WTC11 (cell line): ENCODE results near the gene TRPC1.

ENCODE experiments used
- NR1H2 ChIP-seq: sonication (generic); formaldehyde crosslinking; IDR thresholded peaks from 2 replicates; pipeline ENCODE4 v1.9.0; 2021; ENCODE audit warnings: mild to moderate bottlenecking, moderate library complexity, missing genetic modification reagents
- SP1 ChIP-seq: sonication (generic); formaldehyde crosslinking; conservative IDR thresholded peaks from 2 replicates; pipeline ENCODE4 v1.8.1; 2022; ENCODE audit warnings: missing genetic modification reagents
- TF ChIP-seq, protein P1 (sequence below): fragments of 200-600 bp; IDR thresholded peaks from 2 replicates; pipeline ENCODE4 v1.8.0; 2022; ENCODE audit warnings: antibody characterized with exemption
- TF ChIP-seq, protein P2 (sequence below): sonication (generic); formaldehyde crosslinking; IDR thresholded peaks from 2 replicates; pipeline ENCODE4 v1.8.1; 2023; ENCODE audit warnings: mild to moderate bottlenecking, missing genetic modification reagents
- TF ChIP-seq, protein P3 (sequence below): sonication (generic); formaldehyde crosslinking; IDR thresholded peaks from 2 replicates; pipeline ENCODE4 v1.8.1; 2022; ENCODE audit warnings: mild to moderate bottlenecking, missing genetic modification reagents, moderate library complexity, borderline replicate concordance
- TF ChIP-seq, protein P4 (sequence below): sonication (generic); formaldehyde crosslinking; IDR thresholded peaks from 2 replicates; pipeline ENCODE4 v1.8.0; 2022; ENCODE audit warnings: mild to moderate bottlenecking, missing genetic modification reagents

DNA sequence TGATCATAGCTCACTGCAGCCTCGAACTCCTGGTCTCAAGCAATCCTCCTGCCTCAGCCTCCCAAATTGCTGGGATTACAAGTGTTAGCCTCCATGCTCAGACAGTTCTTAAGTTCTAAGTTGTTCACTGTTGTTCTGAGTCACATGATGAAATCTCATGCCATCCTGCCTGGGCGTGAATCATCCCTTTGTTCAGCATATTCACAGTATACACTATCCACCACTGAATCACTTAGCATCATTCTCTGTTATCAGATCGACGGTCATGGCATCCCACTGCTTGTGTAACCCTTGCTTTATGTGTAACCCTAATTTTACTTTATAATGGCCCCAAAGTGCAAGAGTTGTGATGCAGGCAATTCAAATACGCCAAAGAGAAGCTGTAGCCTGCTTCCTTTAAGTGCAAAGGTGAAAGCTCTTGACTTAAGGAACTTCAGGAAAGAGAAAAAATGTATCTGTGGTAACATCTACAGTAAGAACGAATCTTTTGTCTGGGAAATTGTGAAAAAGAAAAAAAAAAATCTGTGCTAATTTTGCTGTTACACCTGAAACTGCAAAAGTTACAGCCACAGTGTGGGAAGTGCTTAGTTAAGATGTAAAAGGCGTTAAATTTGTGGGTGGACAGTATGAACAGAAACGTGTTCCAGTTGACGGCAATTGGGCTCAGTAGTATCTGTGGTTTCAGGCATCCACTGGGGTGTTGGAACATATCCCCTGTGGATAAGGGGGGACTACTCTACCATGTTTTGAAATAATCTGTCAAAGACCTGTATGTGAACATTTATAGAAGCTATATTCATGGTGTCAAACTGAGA is 84.5 kb downstream of the TRPC1 start:
- TF ChIP-seq, protein P1, sequence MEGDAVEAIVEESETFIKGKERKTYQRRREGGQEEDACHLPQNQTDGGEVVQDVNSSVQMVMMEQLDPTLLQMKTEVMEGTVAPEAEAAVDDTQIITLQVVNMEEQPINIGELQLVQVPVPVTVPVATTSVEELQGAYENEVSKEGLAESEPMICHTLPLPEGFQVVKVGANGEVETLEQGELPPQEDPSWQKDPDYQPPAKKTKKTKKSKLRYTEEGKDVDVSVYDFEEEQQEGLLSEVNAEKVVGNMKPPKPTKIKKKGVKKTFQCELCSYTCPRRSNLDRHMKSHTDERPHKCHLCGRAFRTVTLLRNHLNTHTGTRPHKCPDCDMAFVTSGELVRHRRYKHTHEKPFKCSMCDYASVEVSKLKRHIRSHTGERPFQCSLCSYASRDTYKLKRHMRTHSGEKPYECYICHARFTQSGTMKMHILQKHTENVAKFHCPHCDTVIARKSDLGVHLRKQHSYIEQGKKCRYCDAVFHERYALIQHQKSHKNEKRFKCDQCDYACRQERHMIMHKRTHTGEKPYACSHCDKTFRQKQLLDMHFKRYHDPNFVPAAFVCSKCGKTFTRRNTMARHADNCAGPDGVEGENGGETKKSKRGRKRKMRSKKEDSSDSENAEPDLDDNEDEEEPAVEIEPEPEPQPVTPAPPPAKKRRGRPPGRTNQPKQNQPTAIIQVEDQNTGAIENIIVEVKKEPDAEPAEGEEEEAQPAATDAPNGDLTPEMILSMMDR, result no peak
- TF ChIP-seq, protein P2, sequence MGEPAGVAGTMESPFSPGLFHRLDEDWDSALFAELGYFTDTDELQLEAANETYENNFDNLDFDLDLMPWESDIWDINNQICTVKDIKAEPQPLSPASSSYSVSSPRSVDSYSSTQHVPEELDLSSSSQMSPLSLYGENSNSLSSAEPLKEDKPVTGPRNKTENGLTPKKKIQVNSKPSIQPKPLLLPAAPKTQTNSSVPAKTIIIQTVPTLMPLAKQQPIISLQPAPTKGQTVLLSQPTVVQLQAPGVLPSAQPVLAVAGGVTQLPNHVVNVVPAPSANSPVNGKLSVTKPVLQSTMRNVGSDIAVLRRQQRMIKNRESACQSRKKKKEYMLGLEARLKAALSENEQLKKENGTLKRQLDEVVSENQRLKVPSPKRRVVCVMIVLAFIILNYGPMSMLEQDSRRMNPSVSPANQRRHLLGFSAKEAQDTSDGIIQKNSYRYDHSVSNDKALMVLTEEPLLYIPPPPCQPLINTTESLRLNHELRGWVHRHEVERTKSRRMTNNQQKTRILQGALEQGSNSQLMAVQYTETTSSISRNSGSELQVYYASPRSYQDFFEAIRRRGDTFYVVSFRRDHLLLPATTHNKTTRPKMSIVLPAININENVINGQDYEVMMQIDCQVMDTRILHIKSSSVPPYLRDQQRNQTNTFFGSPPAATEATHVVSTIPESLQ, result no peak
- TF ChIP-seq NR1H2 (no peak), SP1 (CRISPR knock-in tag) (no peak)
- TF ChIP-seq, protein P3, sequence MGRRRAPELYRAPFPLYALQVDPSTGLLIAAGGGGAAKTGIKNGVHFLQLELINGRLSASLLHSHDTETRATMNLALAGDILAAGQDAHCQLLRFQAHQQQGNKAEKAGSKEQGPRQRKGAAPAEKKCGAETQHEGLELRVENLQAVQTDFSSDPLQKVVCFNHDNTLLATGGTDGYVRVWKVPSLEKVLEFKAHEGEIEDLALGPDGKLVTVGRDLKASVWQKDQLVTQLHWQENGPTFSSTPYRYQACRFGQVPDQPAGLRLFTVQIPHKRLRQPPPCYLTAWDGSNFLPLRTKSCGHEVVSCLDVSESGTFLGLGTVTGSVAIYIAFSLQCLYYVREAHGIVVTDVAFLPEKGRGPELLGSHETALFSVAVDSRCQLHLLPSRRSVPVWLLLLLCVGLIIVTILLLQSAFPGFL (CRISPR knock-in tag), result no peak
- TF ChIP-seq, protein P4, sequence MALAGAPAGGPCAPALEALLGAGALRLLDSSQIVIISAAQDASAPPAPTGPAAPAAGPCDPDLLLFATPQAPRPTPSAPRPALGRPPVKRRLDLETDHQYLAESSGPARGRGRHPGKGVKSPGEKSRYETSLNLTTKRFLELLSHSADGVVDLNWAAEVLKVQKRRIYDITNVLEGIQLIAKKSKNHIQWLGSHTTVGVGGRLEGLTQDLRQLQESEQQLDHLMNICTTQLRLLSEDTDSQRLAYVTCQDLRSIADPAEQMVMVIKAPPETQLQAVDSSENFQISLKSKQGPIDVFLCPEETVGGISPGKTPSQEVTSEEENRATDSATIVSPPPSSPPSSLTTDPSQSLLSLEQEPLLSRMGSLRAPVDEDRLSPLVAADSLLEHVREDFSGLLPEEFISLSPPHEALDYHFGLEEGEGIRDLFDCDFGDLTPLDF (CRISPR knock-in tag), result no peak
